HG02623 (cell line): ENCODE data around the gene DCDC2.
"Not testable (repeated sequence)": the region's sequence is repeated elsewhere in the genome, so short reads cannot be mapped to it uniquely, and the experiment has no call there.

Experiments used
- ATAC-seq: cut with Tn5 transposase; IDR thresholded peaks from one replicate; pipeline ENCODE4 v1.9.1; 2021; ENCODE audit warnings: moderate library complexity; ENCODE audit not compliant: unreplicated experiment

Gene DCDC2

DNA sequence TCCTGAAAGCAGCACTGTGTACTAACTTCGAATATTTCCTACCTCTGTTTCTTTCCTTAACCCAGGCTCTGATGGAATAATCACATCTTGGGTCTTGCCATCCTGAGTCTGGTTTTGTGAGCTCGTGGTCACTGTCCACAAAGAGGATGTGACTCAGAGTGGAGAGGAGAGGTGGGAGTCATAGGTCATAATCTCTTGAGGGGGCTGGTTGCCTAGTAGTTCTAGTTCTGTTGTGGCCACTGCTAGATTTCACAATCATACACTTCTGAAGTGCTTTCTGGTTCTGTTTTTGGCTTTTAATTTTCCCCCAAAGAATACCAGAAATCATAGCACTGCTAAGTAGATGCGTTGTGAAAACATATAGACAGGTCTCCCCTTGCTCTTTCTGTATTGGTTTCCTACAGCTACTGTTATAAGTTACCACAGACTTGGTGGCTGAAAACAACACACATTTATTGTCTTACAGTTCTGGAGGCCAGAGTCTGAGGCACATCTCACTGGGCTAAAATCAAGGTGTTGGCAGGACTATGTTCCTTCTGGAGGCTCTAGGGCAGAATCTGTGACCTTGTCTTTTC, 129.1 kb downstream of the DCDC2 start:
- ATAC-seq: peak; percentile 44

DNA sequence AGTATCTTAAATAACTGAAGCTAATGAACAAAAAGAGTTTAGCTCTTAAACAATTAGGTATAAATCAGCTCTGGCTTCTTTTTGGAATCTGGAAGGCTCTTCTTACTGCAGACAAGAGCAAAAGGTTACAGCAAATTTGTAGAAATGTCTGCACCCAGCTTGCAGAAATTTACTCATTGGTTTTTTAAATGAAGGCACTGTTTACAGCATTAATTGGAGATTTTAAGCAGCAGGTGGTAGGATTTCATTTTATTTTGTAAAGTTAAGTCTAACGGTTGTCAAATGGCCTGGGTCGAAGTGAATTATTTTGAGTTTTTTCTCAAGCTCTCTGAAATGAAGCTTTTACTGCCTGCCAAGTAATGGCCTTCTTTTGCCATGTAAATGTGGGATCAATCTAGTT, 129.7 kb downstream of the DCDC2 start:
- ATAC-seq: no peak

DNA sequence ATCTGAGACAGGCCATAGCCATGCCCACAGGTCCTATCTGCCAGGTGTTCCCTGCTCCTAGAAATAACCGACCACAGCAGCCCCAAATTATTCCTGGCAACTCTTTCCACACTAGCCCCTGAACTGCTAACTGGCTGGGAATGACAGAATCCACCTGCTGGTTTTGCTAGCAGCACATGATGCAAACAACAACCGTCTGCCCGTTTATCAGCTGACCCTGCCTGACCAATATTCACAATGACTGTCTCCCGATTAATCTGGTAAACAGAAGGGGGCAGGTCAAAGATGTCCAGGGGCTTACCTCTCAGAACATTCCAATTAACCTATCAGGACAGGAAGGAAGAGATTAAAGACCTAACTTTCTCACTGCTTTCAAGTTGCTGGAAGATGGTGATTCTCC, 130.3 kb downstream of the DCDC2 start:
- no peak for ATAC-seq

DNA sequence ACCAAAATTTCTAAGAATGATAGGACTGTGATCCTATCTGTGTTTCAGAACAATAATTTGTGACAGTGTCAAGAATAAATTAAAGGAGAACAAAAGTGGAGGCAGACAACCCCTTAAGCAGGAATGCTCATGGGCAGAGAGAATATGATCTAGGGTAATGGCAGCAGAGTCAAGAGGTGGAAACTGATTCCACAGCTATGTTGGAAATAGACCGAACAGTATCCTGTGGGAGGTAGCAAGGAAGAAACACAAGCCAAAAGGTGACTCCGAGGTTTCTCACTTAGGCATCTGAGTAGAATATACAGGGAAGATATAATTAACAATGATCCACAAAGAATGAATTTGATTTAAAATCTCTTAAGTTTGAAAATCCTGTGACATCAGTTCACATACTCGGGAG, 131.3 kb downstream of the DCDC2 start:
- ATAC-seq: no peak

DNA sequence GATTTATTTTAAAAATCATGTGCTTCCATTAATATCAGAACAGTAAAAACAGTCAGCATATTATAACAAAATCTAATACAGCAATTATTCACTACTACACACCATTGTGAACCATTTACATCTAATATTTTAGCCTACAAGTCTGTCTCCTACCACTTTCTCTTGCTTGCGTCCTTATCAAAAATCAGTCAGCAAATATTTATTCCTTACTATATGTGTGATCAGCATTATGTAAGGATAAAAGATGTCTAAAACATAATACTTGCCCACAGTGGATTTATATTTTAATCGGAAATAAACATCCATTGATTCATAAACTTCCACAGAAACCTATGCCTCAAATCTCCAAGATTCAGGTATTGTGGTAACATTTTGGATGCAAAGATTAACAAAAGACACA, 132.0 kb downstream of the DCDC2 start:
- ATAC-seq: no peak

DNA sequence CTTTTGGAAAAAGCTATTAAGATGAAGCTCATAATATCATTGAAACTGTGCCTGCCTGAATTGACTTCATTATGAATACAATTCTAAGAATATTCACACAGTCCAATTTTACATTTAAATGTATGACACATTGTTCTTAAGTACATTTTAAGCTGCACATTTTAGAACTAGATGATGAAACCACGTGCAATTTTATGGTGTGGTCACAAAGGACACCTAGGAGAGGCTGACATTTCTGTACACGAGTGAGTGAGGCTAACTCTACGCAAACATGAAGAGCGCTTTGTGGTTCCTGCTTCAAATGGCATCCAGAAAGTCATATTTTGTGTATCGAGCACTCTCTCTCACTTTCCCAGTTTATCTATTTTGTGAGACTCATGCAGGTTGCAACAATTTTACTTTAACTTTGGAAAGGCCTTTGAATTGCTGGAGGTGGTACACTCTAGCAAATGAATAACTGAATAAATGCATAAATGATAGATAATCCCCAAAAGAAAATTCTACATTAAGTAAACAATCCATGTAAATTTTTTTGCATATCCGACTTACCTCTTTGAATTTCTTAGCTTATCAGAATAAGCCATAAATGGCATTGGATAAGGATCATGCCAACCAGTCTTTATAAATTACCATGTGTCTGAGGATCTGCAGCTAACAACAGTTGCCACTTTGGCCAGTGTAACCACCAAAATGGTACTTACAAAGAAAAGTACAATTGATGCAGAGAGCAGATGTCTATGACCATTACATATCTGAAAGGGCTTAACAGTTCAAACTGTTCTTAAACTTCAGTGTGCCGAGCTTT, 134.5 kb downstream of the DCDC2 start:
- ATAC-seq: no peak

DNA sequence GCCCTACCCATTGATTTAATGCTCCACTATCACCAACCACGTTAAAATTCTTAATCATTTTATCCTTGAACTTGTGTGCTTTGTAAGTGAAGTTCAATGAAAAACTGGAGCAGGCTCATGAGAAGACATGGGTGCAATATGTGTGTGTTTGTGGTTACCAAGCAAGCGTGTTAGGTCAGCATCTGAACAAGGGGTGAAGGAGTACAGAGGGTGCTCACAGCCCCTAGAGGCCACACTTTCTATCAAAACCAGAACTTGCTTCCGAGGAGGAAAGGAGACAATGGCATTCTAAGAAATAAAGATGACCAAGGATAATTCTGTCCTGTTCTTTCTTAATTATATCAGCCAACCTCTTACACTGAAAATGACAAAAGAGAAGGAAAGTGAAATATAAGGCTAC, 138.2 kb downstream of the DCDC2 start:
- no peak for ATAC-seq

DNA sequence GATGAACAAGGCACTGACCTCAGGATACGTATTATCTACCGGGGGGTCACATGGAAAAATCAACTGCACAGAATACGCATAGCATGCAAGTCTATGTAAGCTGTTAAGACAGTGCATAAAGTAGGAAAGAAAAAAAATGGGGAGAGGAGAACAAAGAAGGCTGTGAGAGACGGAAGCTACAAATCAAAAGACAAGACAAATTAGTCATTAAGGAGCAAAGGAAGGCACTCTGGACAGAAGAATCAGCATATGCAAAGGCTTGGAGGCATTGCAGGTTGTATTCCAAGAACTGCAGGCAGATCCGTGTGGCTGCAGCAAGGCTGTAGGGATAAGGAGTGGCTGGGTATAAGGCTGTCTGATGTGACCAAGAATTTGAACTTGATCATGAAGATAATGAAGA, 142.9 kb downstream of the DCDC2 start:
- no peak for ATAC-seq

DNA sequence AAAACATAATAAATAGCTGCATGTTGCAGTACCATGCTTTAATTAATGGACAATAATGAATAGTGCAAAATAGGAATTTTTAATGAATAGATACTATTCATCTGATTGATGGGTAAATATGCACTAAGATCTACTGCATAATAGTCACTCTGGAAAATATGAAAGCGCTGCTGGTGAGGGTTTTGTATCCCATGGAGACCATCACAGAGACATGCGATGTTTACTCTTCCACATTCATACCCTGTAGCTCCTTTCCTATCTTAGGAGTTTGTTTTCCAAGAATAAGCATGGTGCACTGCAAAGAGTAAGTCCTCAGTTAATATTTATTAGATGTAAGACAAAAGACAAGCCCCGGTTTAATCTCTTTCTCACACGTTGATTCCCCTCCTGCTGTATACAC, 150.4 kb downstream of the DCDC2 start:
- no peak for ATAC-seq

DNA sequence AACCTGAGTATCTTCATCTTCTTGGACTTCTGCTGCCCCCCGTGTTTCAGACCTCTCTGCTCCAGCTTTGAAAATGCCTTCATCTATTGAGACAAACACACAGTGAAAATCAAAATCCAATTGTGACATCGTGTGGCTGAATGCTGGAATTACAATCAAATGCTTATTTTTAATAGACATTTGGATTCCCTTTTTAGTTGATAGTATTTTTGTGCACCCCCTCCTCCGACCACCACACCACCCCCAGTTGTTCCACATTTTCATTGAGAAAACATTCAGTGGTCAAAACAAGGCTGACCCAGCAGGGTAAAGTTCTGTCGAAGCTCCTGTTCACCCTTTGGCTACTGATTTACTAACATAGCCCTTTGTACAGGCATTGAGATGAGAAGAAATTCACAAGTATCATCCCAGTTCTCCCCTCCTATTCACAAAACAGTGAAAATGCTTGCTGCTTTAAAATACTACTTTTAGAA, 152.8 kb downstream of the DCDC2 start:
- ATAC-seq: no peak

DNA sequence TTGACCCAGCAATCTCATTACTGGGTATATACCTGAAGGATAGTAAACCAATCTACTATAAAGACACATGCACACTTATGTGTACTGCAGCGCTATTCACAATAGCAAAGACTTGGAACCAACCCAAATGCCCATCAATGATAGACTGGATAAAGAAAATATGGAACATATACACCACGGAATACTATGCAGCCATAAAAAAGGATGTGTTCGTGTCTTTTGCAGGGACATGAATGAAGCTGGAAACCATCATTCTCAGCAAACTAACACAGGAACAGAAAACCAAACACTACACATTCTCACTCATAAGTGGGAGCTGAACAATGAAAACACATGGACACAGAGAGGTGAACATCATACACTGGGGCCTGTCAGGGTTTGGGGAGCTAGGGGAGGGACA, 153.7 kb downstream of the DCDC2 start:
- not testable (repeated sequence) for ATAC-seq

DNA sequence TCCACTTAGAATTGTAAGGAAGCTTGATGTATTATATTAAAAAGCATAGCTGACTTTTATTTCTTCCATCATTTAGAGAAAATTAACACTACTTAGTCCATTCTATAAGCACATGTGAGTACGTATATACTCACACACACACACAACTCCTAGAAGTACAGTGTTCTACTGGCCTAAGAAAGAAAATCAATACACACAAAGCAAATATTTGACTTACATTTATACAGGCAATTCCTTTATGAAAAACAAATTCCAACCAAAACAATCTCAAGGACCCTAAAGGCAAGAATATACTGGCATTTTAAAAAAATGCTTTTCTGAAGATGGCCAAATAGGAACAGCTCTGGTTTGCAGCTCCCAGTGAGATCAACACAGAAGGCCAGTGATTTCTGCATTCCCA, 160.0 kb downstream of the DCDC2 start:
- ATAC-seq: no peak

DNA sequence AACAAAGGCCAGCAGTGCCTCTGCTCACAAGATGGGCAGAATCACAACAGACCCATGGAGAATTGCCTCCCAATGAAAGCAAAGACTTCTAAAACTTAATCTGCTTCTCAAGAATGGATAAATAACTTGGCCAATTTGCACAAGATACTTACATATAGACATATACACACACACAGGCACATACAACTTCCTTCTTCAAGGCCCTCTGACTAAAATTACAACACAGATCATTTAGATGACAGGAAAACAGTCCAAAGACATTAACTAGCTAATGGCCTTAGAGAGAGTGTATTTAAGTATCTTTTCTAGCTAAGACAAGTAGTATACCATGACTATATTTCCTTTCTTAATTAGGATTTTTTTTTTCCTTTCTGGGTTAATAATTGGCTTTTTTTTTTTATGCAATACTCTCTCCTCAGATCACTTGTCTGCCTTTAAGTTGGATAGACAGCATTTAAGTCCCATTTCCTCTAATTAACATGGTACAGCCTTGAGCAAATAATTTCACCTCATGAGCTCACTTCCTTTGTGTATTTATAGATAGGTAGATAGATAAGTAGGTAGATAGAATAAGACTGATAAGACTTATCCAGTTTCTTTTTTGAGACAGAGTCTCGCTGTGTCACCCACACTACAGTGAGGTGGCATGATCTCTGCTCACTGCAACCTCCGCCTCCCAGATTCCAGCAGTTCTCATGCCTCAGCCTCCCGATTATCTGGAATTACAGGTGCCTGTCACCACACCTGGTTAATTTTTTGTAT, 161.8 kb downstream of the DCDC2 start:
- ATAC-seq: no peak

DNA sequence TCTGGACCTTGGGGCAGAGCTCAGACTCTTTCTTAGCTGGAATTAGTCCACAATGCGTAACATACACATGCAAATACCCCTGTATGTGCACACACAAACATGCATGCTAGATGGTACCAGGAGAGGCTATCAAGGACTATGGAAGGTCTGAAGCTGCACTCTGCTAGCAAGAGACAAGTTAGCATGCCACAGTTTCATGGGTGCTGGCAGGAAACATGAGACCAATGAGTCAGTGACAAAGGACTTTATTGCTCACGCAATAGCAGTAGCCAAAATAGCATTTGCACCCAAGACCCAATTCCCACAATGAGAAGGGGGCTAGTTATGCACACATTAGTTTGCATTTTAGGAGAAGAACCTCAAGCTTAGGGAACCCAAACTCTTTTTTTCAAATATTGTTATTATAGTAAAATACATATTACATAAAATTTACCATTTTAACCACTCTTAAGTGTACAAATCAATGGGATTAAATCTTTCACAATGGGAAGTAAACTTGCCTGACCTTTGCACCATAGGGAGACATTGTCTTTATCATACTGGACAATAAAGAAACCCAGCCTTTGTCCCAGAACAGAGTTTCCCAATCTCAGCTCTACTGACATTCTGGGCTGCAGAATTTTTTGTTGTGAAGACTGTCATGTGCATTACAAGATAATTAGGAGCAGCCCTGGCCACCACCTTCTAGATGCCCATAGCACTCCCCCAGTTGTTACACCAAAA, 162.7 kb downstream of the DCDC2 start:
- ATAC-seq: no peak

DNA sequence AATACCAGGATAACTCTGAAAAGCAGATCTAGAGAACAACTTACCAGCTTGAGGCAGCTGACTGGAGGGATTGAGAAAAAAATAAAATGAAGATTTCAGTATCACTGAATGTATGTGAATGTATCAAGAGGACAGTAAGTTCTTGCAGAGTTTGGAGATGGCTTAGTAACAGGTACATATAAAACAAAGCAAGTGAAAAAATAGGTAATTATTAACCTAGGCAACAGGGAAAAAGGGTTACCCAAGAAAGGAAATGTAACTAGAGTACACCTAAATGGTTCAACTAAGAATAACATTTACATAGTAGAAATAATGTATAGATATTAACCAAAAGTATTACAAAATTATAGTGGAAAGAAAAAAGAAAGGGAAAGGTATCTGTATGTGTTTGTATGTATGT, 164.5 kb downstream of the DCDC2 start:
- no peak for ATAC-seq

DNA sequence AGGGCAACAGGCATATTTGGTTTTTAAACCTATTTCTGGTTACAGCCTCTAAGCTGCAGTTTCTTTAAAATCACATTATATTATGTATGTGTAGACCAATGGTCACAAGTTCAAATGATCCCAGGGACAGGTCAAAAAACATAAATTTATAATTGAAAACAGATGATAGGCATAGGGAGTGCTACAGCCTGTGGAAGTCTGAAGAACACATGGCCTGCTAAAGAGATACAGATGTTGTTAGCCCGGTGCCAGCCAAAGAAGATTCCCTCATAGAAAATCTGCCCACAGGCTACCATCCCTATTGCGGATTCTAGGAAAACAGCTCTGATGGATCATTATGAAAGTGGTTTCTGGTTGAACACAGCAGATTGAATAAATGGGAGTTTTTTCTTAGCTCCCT, 166.5 kb downstream of the DCDC2 start:
- ATAC-seq: no peak

DNA sequence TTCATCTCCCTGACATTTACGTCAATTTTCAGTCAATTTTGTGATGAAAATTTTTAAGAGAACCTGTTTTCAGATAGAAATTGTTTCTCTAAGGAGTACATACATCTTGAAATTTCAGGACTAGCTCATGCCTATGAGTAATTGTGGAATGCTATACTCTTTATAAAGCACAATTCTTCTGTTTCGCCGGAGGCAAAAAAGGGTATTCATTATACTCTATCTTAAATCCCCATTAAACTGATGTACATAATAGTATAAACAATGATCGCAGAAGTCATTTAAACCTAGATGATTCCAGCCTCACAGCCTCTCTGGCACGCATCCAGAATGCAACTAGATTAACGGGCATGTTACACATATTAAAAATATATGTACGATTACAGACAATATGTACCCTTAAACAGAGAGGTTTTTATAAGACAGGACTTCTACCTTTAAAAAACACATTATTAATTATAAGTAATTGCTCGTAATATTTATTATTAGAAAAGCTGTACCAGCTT, 169.2 kb downstream of the DCDC2 start:
- ATAC-seq: no peak

DNA sequence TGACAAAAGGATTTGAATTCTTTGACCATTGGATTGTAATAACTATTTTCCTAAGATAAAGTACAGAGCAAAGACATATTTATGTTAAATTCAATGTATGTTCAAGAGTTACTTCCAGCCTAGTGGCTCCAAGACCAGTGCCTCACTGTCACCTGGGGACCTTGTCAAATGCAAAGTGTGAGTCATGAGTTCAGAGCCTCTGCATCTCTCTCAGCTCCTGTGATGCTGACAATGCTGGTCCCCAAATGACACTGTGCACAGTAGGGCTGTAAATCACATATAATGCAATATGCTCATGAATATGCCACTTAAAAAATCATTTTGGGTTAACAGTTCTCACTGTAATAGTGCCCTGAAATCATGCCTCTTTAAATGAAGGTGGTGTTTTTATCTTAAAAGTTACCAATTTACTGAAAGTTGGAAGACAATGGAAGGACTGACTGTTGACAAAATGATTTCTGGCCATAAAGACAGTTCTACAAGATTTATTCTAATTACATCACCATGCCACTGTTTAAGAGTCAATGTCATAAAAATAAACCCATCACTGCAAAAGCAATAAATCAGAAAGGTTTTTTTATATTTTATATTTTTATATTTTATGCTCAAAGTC, 169.8 kb downstream of the DCDC2 start:
- ATAC-seq: no peak

DNA sequence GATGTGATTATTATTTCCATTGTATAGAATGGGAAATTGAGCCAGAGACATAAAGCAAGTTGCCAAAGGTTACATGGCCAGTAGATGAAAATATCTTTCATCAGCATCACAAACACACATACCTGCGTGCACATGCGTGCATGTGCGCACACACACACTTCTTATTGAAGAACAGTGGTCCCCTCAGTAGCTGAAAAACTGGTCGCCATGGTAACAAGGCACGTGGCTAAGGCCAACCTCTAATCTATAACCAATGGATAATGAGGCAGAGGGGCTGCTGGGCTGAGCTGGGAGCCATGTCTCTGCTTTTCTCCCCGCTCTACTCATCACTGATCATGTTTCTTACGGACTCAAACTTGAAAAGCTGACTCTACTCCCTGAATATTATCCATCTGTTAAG, 171.5 kb downstream of the DCDC2 start:
- no peak for ATAC-seq

DNA sequence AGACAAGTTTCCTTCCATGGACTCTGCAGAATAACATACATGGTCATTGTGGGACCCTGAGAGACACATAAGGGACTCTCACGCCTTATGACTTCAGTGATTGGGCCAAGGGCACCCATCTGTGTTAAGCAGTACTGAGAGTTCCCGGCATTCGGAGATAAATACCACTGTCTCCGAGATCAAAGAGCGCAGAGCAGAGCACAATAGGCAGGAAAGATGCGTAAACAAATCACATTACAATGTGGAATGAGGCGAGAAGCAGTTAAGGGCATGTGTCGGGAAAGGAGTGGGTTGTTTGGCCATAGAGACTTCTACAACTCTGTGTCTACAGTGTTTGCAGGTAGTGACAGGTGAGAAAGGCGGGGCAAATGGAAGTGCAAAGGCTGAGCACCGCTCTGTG, 174.3 kb downstream of the DCDC2 start:
- ATAC-seq: no peak

DNA sequence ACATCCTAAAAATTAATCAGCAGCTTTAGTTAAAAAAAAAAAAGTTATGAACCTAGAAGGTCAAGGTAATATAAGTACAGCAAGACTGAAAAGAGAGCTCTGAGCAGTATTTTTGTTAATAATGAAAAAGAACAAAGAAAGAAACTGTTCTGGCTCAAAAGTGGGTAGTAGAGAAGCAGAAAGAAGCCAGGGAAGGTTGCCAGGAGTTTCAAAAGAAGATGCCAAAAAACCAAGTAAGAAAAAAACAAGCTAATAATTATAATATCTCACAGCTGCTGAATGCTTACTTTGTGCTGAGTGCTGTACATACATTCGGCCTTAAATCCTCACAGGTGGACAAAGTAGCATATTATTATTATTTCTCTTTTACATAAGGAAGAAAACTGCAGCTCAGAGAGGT, 200.0 kb downstream of the DCDC2 start:
- no peak for ATAC-seq
